ENCODE results near the gene PFN3.
A peak's percentile ranks its signal among the peaks of the same experiment; 100 is the strongest.

Gene PFN3

GRCh38 chr5:177438468-177438867 is 38.0 kb upstream of the PFN3 start:
- DNase-seq (ENCODE audit: low read depth in 2 of 2): no peak

GRCh38 chr5:177437623-177438022 is 37.2 kb upstream of the PFN3 start:
- no peak for DNase-seq (ENCODE audit: low read depth in 2 of 2)

GRCh38 chr5:177435847-177436536 is 35.5 kb upstream of the PFN3 start:
- no peak for DNase-seq (ENCODE audit: low read depth in 2 of 2)

DNA sequence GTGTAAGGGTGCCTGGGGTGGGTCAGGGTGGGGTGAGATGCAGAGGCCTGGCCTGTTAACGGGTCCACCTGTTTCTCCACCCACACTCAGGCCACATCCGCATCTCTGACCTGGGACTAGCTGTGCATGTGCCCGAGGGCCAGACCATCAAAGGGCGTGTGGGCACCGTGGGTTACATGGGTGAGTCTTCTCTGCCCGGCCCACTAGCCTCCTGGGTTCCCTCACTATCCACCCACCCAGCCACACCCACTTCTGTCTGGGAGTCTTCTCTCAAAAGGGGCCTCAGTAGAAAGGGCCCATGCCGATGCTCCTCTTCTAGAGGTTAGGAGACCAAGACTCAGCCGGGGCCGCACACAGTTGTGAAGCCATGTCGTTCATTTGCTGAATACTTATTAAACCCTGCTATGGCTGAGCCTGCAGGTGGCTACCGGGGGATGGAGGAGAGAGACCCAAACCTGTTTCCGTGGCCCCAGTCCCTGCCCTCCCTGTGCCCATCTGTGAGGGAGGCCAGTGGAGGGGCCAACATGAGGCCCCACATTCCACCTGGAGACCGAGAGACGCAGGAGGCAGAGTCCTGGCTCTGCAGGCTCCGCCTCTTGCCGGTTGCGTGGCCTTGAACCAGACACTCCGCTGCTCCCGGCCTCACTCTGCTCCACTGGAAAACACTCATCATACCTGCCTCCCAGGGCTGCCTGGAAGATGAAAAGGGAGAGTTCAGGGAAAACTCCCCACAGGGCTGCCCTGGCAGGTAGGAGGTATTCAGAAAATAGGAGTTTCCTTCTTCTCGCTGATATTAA is 34.7 kb upstream of the PFN3 start:
- no peak for DNase-seq (ENCODE audit: low read depth in 2 of 2)

DNA sequence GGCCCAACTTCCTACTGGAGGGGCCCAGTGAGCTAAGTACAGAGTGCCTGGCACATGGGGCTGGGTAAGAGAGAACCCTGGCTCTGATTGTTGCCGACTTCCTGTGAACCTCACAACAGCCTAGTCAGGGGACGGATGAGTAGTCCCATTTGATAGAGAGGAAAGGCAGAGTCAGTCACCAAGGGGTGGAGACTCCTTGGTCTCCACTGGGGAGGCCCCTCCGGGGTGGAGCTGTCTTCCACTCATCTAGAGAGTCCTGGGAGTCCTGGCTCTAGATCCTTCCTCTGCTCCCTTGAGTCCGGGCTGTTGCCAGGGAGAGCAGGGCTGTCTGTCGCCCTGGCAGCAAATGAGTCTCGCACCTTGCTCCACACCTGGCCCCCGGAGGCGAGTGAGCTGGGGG is 34.0 kb upstream of the PFN3 start:
- DNase-seq (ENCODE audit: low read depth in 2 of 2): peak in 1 of 2 donors; percentile 58

GRCh38 chr5:177433658-177434217 is 33.3 kb upstream of the PFN3 start:
- DNase-seq (ENCODE audit: low read depth in 2 of 2): no peak

DNA sequence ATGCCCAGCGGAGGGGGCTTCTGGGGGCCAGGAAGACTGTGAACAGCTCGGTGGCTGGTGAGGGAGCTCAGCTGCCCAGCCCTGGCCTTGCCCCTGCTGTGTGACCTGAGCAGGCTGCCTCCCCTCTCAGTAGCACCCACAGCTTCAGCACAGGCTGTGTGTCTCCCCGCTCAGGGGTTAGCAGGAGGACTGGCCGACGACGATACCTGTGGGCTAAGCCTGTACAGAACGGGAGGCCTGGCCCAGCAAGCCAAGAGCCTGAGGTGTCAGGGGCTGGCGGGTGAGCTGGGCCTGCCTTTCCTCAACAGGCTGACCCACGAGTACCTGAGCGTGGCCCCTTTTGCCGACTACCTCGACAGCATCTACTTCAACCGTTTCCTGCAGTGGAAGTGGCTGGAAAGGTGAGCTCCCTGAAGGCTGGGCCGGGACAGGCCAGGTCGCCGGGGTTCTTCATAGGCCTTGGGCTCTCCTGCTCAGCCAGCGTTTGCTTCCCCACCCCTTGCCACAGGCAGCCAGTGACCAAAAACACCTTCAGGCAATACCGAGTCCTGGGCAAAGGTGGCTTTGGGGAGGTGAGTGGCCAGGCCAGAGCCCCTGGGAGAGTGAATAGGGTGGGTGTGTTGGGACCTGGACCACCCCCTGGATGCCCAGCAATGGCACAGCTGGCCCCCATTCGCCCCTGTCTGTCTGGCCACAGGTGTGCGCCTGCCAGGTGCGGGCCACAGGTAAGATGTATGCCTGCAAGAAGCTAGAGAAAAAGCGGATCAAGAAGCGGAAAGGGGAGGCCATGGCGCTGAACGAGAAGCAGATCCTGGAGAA is 32.6 kb upstream of the PFN3 start:
- DNase-seq (ENCODE audit: low read depth in 2 of 2): no peak

- no peak for DNase-seq (ENCODE audit: low read depth in 2 of 2)
These were observed 31.8 kb upstream of the PFN3 start for GRCh38 chr5:177432143-177432838.

- DNase-seq (ENCODE audit: low read depth in 2 of 2): peak in 1 of 2 donors; percentile 66
These were observed 31.1 kb upstream of the PFN3 start for GRCh38 chr5:177431317-177432142.

DNA sequence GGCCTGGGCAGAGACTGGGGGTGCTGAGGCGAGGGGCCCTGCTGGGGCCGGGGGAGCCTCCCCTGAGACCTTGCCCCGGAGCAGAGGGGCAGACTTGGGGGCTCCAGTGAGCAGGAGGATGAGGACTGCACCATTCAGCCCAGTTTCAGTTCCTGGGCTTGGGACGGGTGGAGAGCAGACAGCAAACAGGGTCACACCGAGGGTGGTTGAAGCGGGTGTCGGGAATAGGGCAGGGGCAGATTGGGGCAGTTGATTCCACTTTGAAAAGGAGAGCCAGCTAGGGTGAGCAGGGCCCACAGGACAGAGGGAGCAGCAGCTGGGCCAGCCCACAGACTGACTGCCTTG is 30.5 kb upstream of the PFN3 start:
- no peak for DNase-seq (ENCODE audit: low read depth in 2 of 2)

DNA sequence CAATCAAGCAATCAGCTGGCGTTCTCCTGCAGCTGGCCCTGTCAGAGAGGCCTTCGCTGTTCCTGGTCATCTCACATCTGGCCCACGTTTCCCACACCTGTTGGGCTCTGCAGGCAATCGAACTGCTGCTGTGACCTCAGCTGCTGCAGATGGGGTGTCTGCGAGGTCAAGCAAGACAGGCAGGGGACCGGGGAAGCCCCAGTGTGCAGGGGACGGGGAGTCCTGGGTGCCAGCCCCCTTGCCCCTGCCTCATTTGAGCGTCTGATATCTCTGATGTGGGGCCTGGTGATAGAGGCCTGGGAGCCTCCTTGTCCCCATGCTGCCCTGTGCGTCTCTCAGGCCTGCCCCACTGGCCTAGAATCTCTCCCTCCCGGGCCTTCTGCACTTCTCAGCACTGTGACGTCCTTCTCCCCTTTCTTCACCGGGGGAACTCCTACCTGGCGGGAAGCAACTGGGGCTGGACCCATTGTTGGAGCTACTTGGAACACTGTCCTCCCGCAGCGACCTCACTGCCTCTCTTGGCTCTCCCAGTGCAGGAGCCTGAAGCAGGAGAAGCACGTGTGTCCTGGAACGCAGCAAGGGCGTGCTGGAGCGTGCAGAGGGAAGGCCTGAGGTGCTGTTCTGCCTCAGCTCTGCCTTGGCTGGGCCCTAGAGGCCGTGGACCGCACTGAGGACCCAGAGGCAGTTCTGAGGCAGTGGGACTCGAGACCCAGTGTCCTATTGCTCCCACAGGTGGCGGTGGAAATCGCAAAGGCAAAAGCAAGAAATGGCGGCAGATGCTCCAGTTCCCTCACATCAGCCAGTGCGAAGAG is 29.9 kb upstream of the PFN3 start:
- DNase-seq (ENCODE audit: low read depth in 2 of 2): no peak

DNA sequence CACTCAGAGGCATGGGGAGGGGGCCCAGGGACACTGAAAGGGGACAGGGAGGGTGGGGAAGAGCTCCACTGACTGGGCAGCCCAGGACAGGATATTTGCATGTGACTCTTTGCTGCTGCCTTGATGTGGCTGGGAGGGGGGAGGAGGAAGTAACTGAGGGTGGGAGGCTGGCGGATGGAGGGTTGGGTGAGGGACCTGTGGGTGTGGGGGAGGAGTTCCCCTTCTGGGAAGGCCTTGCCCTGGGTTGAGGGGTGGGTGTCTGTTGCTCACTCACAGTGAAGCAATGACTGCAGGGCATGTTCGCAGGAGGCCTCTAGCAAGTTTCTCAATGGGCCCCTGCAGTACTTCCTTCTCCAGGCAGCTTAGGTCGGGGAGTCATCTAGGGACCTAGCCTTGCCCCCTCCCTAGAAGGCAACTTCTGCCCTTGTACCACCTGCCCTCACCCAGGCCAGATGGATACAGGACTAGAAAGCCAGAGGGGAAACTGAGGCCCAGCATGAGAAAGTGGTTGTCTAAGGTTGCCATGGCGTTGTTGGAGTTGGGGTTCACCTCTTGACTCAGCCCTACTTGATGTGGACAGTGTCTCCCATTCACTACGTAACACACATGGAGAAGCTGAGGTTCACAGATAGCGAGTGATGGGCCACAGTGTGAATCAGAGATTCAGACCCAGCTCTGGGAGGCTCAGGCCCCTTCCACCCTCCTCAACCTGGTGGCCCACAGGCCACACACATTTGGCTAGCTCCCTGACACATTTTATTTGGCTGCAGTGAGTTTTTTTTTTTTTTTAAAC is 29.0 kb upstream of the PFN3 start:
- DNase-seq (ENCODE audit: low read depth in 2 of 2): peak; percentile 80 to 82

- no peak for DNase-seq (ENCODE audit: low read depth in 2 of 2)
These were observed 28.2 kb upstream of the PFN3 start for GRCh38 chr5:177428574-177429217.

GRCh38 chr5:177427919-177428573 is 27.6 kb upstream of the PFN3 start:
- DNase-seq (ENCODE audit: low read depth in 2 of 2): no peak

DNA sequence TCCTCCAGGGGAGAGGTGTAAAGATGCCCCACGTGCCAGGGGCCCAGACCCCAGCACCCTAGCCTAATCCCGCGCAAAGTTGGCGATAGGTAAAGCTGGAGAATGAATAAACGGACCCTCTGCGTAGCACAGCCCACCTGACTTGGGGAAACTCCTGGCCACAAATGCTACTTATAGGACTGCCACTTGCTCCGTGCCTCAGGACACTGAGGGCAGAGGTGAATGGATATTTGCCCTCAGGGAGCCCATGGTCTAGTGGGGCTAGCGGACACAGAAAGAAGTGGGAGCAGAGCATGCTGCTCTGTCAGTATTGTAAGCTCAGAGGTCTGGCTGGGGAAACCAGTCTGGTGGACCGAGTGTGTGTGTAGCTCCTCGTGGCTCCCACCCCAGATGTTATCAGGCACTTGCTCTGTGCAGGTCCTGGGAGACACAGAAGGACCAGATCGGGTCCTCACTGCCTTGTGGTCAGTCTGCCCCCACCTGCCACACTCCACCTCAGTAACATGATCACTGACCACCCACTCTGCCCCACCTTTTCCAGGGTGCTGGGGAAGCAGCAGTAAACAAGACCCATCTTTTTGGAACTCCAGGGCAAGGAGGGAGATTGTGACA is 26.9 kb upstream of the PFN3 start:
- no peak for DNase-seq (ENCODE audit: low read depth in 2 of 2)

GRCh38 chr5:177426566-177427210 is 26.2 kb upstream of the PFN3 start, which contains the start of gene GRK6:
Gene GRK6 (plus strand): TSS chr5:177426676. CDS start chr5:177426846, 170 bp downstream.
- DNase-seq (ENCODE audit: low read depth in 2 of 2): no peak

All from activated CD4-positive, alpha-beta T cell treated with anti-CD3 and anti-CD28 coated beads for 24 hours (primary cell).